WTC11 (cell line): ENCODE measurements around the gene IER2. TPM values are rescaled to one million over a fixed set of nuclear protein-coding genes. Genes with fewer than 3 reads are reported as not detected.

Experiments
- ATAC-seq: fragments of 200-7000 bp; cut with Tn5 transposase; 2 replicates; pipeline ENCODE4 v1.10.0; 2021; ENCODE audit warnings: mild to moderate bottlenecking, moderate library complexity
- CTCF ChIA-PET: fragments of 300-600 bp; sonication (Branson Sonifier 250); formaldehyde crosslinking; loops from one replicate; lab custom pipeline; 2021; ENCODE audit warnings: antibody characterized with exemption; lab: Charles Lee
- POLR2A ChIA-PET: fragments of 350-600 bp; sonication (Branson Sonifier 250); formaldehyde crosslinking; loops from one replicate; lab custom pipeline; 2021; ENCODE audit warnings: antibody characterized with exemption; lab: Charles Lee
- DNase-seq: peaks from one replicate; pipeline ENCODE4 v3.0.0; 2021; ENCODE audit warnings: low spot score
- H3K27ac Mint-ChIP-seq: 2 replicates; pipeline ENCODE4 v1.8.0; 2021; ENCODE audit warnings: mixed read lengths
- H3K27me3 Mint-ChIP-seq: 2 replicates; pipeline ENCODE4 v1.8.0; 2021; ENCODE audit warnings: low read depth, mild to moderate bottlenecking, moderate library complexity, mixed read lengths
- H3K36me3 Mint-ChIP-seq: 2 replicates; pipeline ENCODE4 v1.8.0; 2021; ENCODE audit warnings: mixed read lengths
- H3K4me1 Mint-ChIP-seq: 2 replicates; pipeline ENCODE4 v1.8.0; 2022; ENCODE audit warnings: mixed read lengths
- H3K4me3 Mint-ChIP-seq: 2 replicates; pipeline ENCODE4 v1.8.0; 2021; ENCODE audit warnings: mild to moderate bottlenecking, moderate library complexity, mixed read lengths
- H3K9me3 Mint-ChIP-seq: 2 replicates; pipeline ENCODE4 v1.8.0; 2021; ENCODE audit warnings: mixed read lengths
- ARID4B ChIP-seq: sonication (generic); formaldehyde crosslinking; IDR thresholded peaks from 2 replicates; pipeline ENCODE4 v1.8.0; 2023; ENCODE audit warnings: missing genetic modification reagents, mild to moderate bottlenecking, borderline replicate concordance
- ESRRA ChIP-seq: sonication (generic); formaldehyde crosslinking; IDR thresholded peaks from 2 replicates; pipeline ENCODE4 v1.8.1; 2022; ENCODE audit warnings: mild to moderate bottlenecking, missing genetic modification reagents, borderline replicate concordance
- GRHL2 ChIP-seq: fragments of 250-450 bp; sonication (Bioruptor Pico); IDR thresholded peaks from 2 replicates; pipeline ENCODE4 v1.8.0; 2022; ENCODE audit warnings: mild to moderate bottlenecking, moderate library complexity; ENCODE audit not compliant: insufficient replicate concordance, severe bottlenecking
- JUN ChIP-seq: sonication (generic); formaldehyde crosslinking; IDR thresholded peaks from 2 replicates; pipeline ENCODE4 v1.8.0; 2023; ENCODE audit warnings: mild to moderate bottlenecking, missing genetic modification reagents
- KAT7 ChIP-seq: sonication (generic); formaldehyde crosslinking; IDR thresholded peaks from 2 replicates; pipeline ENCODE4 v1.8.1; 2023; ENCODE audit warnings: missing genetic modification reagents, mild to moderate bottlenecking, borderline replicate concordance
- MLX ChIP-seq: sonication (generic); formaldehyde crosslinking; IDR thresholded peaks from 2 replicates; pipeline ENCODE4 v1.8.1; 2023; ENCODE audit warnings: mild to moderate bottlenecking, missing genetic modification reagents, moderate library complexity
- NFATC4 ChIP-seq: fragments of 250-450 bp; sonication (Bioruptor Pico); IDR thresholded peaks from 2 replicates; pipeline ENCODE4 v1.9.0; 2021; ENCODE audit warnings: mild to moderate bottlenecking
- NR3C1 ChIP-seq: sonication (generic); formaldehyde crosslinking; conservative IDR thresholded peaks from 2 replicates; pipeline ENCODE4 v1.8.1; 2023; ENCODE audit warnings: low read depth, mild to moderate bottlenecking, missing genetic modification reagents
- PRDM15 ChIP-seq: sonication (generic); formaldehyde crosslinking; IDR thresholded peaks from 2 replicates; pipeline ENCODE4 v1.8.0; 2022; ENCODE audit warnings: missing genetic modification reagents
- PREB ChIP-seq: sonication (generic); formaldehyde crosslinking; IDR thresholded peaks from 2 replicates; pipeline ENCODE4 v1.8.1; 2022; ENCODE audit warnings: mild to moderate bottlenecking, missing genetic modification reagents, moderate library complexity, borderline replicate concordance
- RELA ChIP-seq: sonication (generic); formaldehyde crosslinking; IDR thresholded peaks from 2 replicates; pipeline ENCODE4 v1.8.1; 2022; ENCODE audit warnings: missing genetic modification reagents, mild to moderate bottlenecking, borderline replicate concordance
- SMAD4 ChIP-seq: sonication (generic); formaldehyde crosslinking; IDR thresholded peaks from 2 replicates; pipeline ENCODE4 v1.8.0; 2022; ENCODE audit warnings: mild to moderate bottlenecking, missing genetic modification reagents
- SP1 ChIP-seq: sonication (generic); formaldehyde crosslinking; conservative IDR thresholded peaks from 2 replicates; pipeline ENCODE4 v1.8.1; 2022; ENCODE audit warnings: missing genetic modification reagents
- USF1 ChIP-seq: sonication (generic); formaldehyde crosslinking; IDR thresholded peaks from 2 replicates; pipeline ENCODE4 v1.8.0; 2022; ENCODE audit warnings: mild to moderate bottlenecking, missing genetic modification reagents
- ZMAT4 ChIP-seq: fragments of 250-450 bp; sonication (Bioruptor Pico); IDR thresholded peaks from 2 replicates; pipeline ENCODE4 v1.9.0; 2021; ENCODE audit warnings: mild to moderate bottlenecking
- ZNF138 ChIP-seq: sonication (generic); formaldehyde crosslinking; conservative IDR thresholded peaks from 2 replicates; pipeline ENCODE4 v1.8.1; 2022; ENCODE audit warnings: mild to moderate bottlenecking, moderate library complexity, missing genetic modification reagents
- ZNF281 ChIP-seq: sonication (generic); formaldehyde crosslinking; IDR thresholded peaks from 2 replicates; pipeline ENCODE4 v1.8.0; 2023; ENCODE audit warnings: mild to moderate bottlenecking, missing genetic modification reagents
- ZNF317 ChIP-seq: sonication (generic); formaldehyde crosslinking; IDR thresholded peaks from 2 replicates; pipeline ENCODE4 v1.8.1; 2023; ENCODE audit warnings: low read depth, mild to moderate bottlenecking, moderate library complexity, missing genetic modification reagents, borderline replicate concordance
- ZNF423 ChIP-seq: fragments of 250-450 bp; sonication (Bioruptor Pico); IDR thresholded peaks from 2 replicates; pipeline ENCODE4 v2.1.2; 2022; ENCODE audit warnings: mild to moderate bottlenecking, moderate library complexity
- ZNF671 ChIP-seq: fragments of 250-450 bp; sonication (Bioruptor Pico); IDR thresholded peaks from 2 replicates; pipeline ENCODE4 v1.8.0; 2021; ENCODE audit warnings: mild to moderate bottlenecking
- total RNA-seq: library from RNA; stranded (reverse); gene quantifications from 3 replicates; pipeline ENCODE4 v1.2.3, GENCODE V29; 2021

IER2 gene
- total RNA-seq, 1 experiment from 2014 or later, result 138 TPM

- TF ChIP-seq ARID4B (CRISPR knock-in tag) (peak; percentile 69; the same call in 1 of the 2 replicates), ZNF281 (peak; percentile 85), SP1 (peak; percentile 83), JUN (peak; percentile 82; the same call in 1 of the 2 replicates), NR3C1 (CRISPR knock-in tag) (no peak)
Observed at GRCh38 chr19:13118424-13119193, 31.6 kb upstream of the IER2 start (continued).

GRCh38 chr19:13119627-13120026, 30.6 kb upstream of the IER2 start:
- ATAC-seq (no peak), DNase-seq (no peak)
- H3K9me3 Mint-ChIP-seq, result no peaks in the 10 kb centered on the region
- peak overlapping the region; percentile 77 for H3K4me3 Mint-ChIP-seq
- peaks cover 60% of the 10 kb centered on the region for H3K4me1 Mint-ChIP-seq
- POLR2A ChIA-PET, result interaction anchor here (2.6 to 3.3 kb wide), 2 partner anchors 31 to 33 kb away, joined by 19 to 30 read pairs; partner anchors contain the start of genes IER2 and STX10
- peaks cover 7% of the 10 kb centered on the region; the same call in 1 of the 2 replicates for H3K36me3 Mint-ChIP-seq
- CTCF ChIA-PET, result interaction anchor here (0.5 to 3.7 kb wide), 8 partner anchors 9 to 76 kb away, joined by 3 to 16 read pairs (median 8); partner anchors contain the start of genes IER2 and STX10
- peak overlapping the region; percentile 92 for H3K27ac Mint-ChIP-seq
- H3K27me3 Mint-ChIP-seq, result no peaks in the 10 kb centered on the region; the same call in 1 of the 2 replicates
- TF ChIP-seq USF1 (CRISPR knock-in tag) (no peak), NFATC4 (CRISPR knock-in tag) (no peak), PRDM15 (CRISPR knock-in tag) (no peak), PREB (CRISPR knock-in tag) (no peak), RELA (CRISPR knock-in tag) (no peak), SMAD4 (no peak), ZNF138 (CRISPR knock-in tag) (no peak), ESRRA (CRISPR knock-in tag) (no peak), ZNF423 (CRISPR knock-in tag) (no peak), ZNF317 (CRISPR knock-in tag) (no peak), ZNF671 (CRISPR knock-in tag) (no peak), MLX (no peak), GRHL2 (CRISPR knock-in tag) (no peak), ZMAT4 (CRISPR knock-in tag) (no peak), KAT7 (CRISPR knock-in tag) (no peak)
- TF ChIP-seq, all 79 proteins: peak for 0
